Tongue (tissue), 2 donors: Measurements from ENCODE around the gene PDCD4. TPM values are rescaled to one million over a fixed set of nuclear protein-coding genes. Genes with fewer than 3 reads are reported as not detected.

ENCODE experiments used
- DNase-seq: peaks from one replicate; pipeline ENCODE4 v3.0.0-alpha.2; 2015
- total RNA-seq: library from RNA; depleted of rRNA; stranded (reverse); fragments of >200 nt; gene quantifications from one replicate; pipeline ENCODE4 v1.2.3, GENCODE V29; 2014

The PDCD4 gene
- total RNA-seq, 1 donor from 2014 or later: 150 TPM

- DNase-seq: peak; percentile 68
Observed at GRCh38 chr10:110919971-110920881, 48.5 kb downstream of the PDCD4 start.

- no peak for DNase-seq
Observed at GRCh38 chr10:110923856-110924493, 52.2 kb downstream of the PDCD4 start.

GRCh38 chr10:110927461-110927860 lies 55.7 kb downstream of the PDCD4 start:
- DNase-seq: no peak

GRCh38 chr10:110931769-110932381 lies 60.1 kb downstream of the PDCD4 start:
- DNase-seq: no peak

- no peak for DNase-seq
Observed at GRCh38 chr10:110932505-110933180, 60.9 kb downstream of the PDCD4 start.

GRCh38 chr10:110936757-110937156 lies 65.0 kb downstream of the PDCD4 start:
- DNase-seq: no peak

GRCh38 chr10:110939419-110939818 lies 67.7 kb downstream of the PDCD4 start:
- no peak for DNase-seq

GRCh38 chr10:110944792-110945396 lies 73.2 kb downstream of the PDCD4 start:
- DNase-seq: no peak

- DNase-seq: no peak
Observed at GRCh38 chr10:110946496-110946895, 74.8 kb downstream of the PDCD4 start.

- no peak for DNase-seq
Observed at GRCh38 chr10:110947061-110947595, 75.4 kb downstream of the PDCD4 start.

Other genes with a start within 250 kb of the PDCD4 start
- gene RBM20, start 227.6 kb upstream of the PDCD4 start, total RNA-seq: 18.4 TPM
- 25.2 TPM for gene BBIP1, start 47.3 kb downstream of the PDCD4 start, total RNA-seq
- gene SHOC2, start 47.7 kb downstream of the PDCD4 start, total RNA-seq: 57.1 TPM
- gene ADRA2A, start 205.1 kb downstream of the PDCD4 start, total RNA-seq: 4.3 TPM